ENCODE data around the gene OR2A42. TPM values are rescaled to one million over a fixed set of nuclear protein-coding genes. Genes with fewer than 3 reads are reported as not detected.
"Not testable (repeated sequence)": the region's sequence is repeated elsewhere in the genome, so short reads cannot be mapped to it uniquely, and the experiment has no call there.

OR2A42 gene, protein sequence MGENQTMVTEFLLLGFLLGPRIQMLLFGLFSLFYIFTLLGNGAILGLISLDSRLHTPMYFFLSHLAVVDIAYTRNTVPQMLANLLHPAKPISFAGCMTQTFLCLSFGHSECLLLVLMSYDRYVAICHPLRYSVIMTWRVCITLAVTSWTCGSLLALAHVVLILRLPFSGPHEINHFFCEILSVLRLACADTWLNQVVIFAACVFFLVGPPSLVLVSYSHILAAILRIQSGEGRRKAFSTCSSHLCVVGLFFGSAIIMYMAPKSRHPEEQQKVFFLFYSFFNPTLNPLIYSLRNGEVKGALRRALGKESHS
- polyA plus RNA-seq (2012; ENCODE audit: low read depth, missing spikeins) = 0.10 TPM

DNA sequence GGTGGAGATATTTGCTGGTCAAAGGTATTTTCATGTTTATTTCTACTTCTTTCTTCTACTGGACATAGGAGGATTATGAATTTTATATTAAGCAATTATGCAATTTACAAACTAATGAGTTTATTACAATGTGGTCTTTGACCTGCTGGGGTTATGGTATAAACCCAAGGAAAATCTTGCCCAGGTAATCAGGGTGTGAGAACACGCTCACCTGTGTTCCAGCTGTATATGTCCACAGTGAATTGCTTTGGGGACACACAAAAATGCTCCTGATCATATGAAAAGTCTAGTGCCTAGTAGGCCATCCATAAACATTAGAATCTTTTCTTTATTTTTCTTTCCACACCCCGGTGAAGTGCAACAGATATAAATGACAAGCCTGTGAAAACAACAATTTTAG is at the start of gene OR2A42:
Gene OR2A42 (minus strand): TSS at position 241 of the 400 bp plus-strand sequence. CDS start 6,762 bp downstream, outside the sequence.
- peak; percentile 45 for FAIRE-seq
- not testable (repeated sequence) for DNase-seq (ENCODE audit: insufficient read length, low spot score)

DNA sequence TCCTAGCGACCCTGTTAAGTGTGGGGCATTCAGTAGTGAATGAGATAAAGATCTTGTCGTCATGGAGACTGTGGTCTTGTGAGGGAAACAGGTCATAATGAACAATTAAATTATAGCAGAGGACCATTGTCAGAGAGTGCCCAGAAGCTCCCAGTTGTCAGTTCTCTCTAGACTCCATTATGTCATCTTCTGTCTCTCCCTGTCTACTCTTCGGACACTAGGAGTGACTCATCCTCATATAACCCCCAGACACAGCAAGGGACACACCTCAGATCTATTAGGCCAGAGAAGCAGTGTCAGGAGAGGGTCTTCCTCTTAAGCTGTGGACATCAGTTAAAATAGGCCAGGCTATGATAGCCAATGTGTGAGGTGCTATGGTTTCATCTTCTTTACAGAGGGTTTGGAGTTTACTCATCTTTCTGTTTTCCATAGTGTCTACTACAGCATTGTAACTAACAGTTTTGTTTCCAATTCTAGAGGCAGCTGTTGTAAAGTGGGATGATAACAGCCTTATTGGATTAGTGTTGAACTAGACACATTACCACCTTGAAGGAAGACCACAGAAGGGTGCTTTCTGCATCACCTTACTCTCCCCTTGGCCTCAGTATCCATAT is 47.9 kb upstream of the OR2A42 start:
- DNase-seq (ENCODE audit: insufficient read length, low spot score); FAIRE-seq: not testable (repeated sequence)

DNA sequence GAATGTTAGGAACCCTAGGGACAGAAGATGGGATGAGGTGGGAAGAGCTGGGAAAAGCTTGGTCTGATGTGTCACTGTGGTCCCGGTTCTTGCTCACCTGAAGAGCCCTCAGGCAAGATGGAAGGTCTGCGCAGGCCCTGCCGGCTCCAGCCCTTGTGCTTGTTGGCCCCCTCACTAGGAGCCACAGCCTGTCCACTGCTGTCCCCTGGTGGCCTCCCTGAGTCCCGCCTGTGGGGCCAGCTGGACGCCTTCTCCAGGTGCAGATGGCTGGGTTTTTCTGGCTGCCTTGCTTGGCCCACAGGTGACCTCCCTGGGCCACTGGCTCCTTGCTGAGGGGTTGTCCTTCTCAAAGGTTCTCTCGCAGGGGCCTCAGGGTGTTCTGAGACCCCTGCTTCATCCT is 44.3 kb upstream of the OR2A42 start:
- not testable (repeated sequence) for FAIRE-seq; DNase-seq (ENCODE audit: insufficient read length, low spot score)

DNA sequence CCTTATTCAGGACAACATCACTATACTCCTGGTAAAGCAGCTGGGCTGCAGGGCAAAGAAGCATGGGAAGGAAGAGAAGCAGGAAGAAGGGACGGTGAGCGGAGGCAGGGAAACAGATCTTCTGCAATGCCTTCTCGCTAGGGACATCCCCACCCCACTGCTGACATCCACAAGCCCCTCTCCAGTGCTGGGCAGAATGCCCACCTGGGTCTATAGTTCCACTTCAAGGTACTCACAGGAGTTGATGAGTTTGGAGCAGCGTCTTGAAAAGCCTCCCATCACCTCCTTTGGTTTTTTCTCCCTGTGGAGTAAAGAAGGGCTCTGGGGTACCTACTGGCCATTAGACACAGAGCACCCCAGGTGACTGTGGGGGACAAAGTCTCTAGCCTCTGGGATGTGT is 43.1 kb upstream of the OR2A42 start:
- not testable (repeated sequence) for FAIRE-seq; DNase-seq (ENCODE audit: insufficient read length, low spot score)

DNA sequence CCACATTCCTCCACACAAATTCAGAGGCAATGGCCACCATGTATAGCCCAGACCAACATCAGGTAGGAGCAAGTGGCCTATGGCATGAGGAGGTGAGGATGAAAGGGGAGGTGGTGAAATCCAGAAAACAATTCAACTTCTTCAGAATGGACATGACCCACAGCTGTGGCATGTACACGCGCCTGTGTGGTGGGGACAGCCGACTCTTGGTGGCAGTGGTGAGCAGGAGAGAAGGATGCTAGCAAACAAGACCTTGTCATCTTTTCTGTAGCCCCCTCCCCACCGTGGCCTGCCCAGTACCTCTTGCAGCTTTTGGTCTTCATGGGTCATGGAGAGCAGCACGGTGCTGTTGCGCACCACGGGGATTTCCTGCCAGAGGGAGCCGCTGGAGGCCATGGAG is 42.6 kb upstream of the OR2A42 start:
- FAIRE-seq; DNase-seq (ENCODE audit: insufficient read length, low spot score): not testable (repeated sequence)

DNA sequence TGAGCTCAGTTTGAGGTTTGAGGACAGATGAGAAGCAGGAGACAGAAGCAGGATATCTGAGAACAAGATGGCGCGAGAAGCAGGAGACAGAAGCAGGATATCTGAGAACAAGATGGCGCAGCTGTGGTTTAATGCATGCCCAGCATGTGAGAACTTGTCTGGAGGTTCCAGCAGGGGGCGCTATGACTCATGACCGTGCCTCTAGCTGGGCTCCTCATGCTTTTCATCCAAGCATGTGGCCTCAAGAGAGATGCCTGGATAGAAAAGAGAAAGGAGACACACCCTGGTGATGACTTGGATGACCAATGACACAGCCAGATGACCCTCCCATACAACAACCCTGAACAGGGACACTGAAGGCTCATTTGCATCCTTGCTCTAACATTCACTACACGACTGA is 40.6 kb upstream of the OR2A42 start:
- FAIRE-seq = peak; percentile 92
- DNase-seq (ENCODE audit: insufficient read length, low spot score) = not testable (repeated sequence)

DNA sequence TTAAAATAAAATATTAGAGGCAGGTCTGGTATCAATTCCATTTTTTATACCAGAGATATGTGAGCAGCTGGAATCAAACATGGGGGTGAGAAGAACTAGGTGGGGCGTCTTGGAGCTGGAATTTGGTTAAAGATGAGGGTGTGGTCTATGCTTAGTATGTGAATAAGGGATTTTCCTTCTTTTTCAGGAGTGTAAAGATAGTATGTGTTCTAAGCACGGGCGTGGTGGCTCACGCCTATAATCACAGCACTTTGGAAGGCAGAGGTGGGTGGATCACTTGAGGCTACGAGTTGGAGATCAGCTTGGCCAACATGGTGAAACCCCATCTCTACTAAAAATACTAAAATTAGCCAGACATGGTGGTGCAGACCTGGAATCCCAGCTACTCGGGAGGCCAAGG is 35.9 kb upstream of the OR2A42 start:
- FAIRE-seq; DNase-seq (ENCODE audit: insufficient read length, low spot score): not testable (repeated sequence)

DNA sequence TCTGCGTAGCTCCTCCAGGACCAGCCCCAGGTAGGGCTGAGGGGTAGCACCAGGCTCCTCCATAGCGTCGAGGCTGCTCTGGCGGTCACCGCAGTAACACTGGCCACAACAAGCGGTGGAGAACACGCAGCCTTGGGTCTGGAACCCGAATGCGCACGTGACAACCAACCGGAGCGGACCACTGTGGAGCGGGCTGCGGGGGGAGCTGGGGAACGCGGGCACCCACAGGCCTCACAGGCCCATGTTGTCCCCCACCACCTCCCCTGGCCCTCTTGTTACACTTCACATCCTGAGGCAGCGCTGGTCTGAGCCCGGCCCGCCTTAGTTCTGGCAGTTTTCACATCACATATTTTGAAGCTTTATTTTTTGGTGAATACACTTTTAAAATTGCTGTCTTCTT is 29.8 kb upstream of the OR2A42 start, which contains the start of gene CTAGE8:
Gene CTAGE8 (minus strand): TSS at position 101 of the 400 bp plus-strand sequence. CDS start 38 bp downstream, at position 63.
- not testable (repeated sequence) for DNase-seq (ENCODE audit: insufficient read length, low spot score); FAIRE-seq

DNA sequence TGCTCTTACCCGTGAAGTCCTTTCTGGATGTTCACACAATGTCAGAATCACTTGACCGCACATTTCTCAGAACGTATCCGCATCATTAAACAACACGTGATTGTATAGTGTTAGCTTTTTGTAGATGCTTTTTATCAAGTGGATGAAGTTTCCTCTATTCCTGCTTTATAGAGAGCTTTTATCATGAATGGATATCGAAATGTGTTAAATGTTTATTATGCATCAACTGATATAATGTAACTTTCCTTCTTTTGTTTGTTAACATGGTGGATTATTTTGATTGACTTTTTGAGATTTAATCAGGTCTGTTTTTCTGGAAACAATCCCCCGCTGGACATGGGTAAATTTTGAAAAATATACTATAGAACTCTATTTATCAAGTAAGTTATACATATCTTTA is 25.3 kb upstream of the OR2A42 start, which contains the start of gene OR2A7:
Gene OR2A7 (minus strand): TSS at position 101 of the 400 bp plus-strand sequence. CDS start 5,164 bp downstream, outside the sequence.
- not testable (repeated sequence) for DNase-seq (ENCODE audit: insufficient read length, low spot score); FAIRE-seq

DNA sequence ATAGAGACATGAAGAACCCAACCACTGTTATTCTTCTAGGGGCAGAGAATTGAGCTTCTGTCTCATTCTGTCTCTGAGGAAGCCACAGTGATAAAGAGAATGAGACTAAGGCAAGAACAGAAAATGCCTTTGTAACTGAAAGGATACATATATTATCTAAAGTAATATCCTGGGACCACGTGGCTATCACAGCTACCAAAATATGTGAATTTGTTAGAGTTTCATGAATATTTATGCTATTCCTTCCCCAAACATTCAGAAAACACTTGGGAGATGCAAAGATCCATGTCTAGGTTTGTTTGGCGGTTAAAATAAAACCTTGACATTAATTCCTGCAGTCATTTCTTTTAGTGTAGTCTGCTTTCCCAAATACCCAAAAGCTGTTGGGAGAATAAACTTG is 22.7 kb upstream of the OR2A42 start:
- DNase-seq (ENCODE audit: insufficient read length, low spot score); FAIRE-seq: not testable (repeated sequence)

DNA sequence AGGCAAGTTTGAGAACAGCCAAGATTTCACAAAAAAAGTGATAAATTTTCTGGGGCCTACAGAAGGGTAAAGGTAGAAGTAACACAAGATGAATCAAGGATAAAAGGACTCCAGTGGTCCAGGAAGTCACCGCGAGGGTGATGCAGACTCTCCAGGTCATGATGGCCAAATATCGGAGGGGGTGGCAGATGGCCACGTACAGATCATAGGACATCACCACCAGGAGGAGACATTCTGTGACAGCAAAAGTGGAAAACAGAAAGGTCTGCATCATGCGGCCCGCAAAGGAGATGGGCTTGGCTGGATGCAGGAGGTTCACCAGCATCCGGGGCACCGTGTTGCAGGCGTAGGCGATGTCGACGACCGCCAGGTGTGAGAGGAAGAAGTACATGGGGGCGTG is 19.7 kb upstream of the OR2A42 start:
- not testable (repeated sequence) for DNase-seq (ENCODE audit: insufficient read length, low spot score); FAIRE-seq

DNA sequence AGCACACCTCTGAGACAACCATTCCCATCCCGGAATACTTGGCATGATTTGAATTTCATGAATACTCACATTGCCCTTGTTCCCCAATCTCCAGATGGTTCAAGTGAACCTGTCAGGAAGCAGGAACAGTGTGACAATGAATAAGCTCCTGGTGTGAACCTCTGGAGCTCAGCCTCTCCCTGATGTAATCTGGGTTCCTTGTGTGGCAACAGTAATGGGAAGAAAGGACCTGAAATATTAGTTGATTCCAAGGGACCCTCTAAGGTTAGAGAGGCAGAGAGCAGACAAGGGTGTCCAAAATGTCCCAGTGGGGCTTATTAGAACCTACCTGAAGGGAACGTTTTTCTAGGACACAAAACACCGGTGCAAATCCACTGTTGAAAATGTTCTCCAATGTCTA is 16.7 kb upstream of the OR2A42 start:
- DNase-seq (ENCODE audit: insufficient read length, low spot score) (no peak), FAIRE-seq (no peak)
- no peak for TF ChIP-seq POLR2AphosphoS5 (IDR thresholded peaks at IDR 0.05; ENCODE audit: low read depth, low read length)
- no peak for TF ChIP-seq POU2F2 (IDR thresholded peaks at IDR 0.05; ENCODE audit: low read depth, low read length)
- no peak for TF ChIP-seq SPI1 (IDR thresholded peaks at IDR 0.05; ENCODE audit: low read depth, low read length)

DNA sequence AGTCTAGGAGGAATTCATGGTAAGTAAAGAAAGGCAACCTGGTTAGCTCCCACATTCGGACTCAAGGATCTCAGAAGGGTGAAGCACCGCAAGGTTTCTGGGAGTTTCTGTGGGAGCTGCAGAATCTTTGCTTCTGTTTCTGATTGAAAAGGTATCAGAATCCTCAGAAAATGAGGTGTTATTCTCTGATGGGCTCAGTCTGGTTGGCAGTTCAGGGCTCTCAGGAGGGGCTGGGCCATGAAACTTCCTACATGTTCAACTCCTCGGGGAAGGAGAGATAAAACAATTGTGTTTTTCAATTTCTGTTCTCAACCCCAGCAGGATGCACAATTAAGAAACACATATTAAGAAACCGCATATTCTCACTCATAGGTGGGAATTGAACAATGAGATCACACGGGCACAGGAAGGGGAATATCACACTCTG is 16.1 kb upstream of the OR2A42 start:
- peak; percentile 0 for DNase-seq (ENCODE audit: insufficient read length, low spot score)
- TF ChIP-seq TAF1 (IDR thresholded peaks at IDR 0.05; ENCODE audit: low read depth, low read length) (no peak), POLR2A (IDR thresholded peaks at IDR 0.05; ENCODE audit: low read depth, low read length) (no peak), SPI1 (IDR thresholded peaks at IDR 0.05; ENCODE audit: low read depth, low read length) (no peak), POLR2AphosphoS5 (IDR thresholded peaks at IDR 0.05; ENCODE audit: low read depth, low read length) (no peak), PAX5 (IDR thresholded peaks at IDR 0.05; ENCODE audit: insufficient read depth, low read length, severe bottlenecking) (no peak), POU2F2 (IDR thresholded peaks at IDR 0.05; ENCODE audit: low read depth, low read length) (no peak)
- FAIRE-seq = no peak

DNA sequence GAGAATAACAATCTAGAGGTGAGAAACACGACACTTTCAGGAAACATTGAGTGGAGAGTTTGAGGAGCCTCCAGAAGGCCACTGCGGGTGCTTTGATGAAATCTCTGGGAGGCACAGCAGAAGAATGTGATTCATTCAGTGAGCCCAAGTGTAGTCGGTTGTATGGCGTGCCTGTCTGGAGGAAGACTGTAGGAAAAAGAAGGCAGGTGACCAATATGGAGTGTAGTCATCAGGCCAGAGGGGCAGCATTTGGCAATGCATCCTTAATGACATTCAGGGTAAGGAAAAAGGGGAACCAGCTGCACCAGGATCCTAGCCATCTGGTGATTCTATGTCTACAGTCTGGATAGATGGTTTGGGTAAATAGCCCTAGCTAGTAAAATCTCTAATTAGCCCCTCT is 12.9 kb upstream of the OR2A42 start:
- not testable (repeated sequence) for DNase-seq (ENCODE audit: insufficient read length, low spot score)
- peak; percentile 50 for FAIRE-seq

DNA sequence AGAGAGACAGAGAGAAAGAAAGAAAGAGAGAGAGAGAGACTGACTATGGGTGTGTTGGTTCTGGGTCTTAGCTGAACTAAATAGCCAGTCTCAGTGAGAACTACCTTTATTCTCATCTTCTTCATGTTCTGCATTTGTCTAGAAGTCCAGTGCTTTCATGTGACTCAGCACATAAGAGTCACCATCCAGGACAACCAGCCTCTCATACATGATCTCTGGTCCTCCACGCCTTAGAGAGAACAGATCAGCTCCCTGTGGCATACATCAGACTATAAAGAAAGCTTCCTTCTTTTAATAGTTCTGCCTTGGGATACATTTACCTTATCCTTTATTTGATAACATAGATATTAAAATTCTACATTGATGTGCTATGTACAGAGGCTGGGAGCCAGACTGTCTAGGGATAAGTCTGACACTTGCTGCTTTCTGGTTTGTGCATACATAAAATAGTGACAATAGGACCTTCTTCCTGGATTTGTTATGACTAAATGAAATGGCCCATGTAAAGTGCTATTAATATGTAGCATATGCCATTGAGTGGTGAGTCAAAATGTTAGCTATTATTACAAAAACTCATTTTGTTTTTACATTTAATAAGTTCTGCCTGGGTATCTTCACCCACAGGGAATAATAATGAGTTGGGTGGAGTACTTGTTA is 8.4 kb upstream of the OR2A42 start:
- not testable (repeated sequence) for DNase-seq (ENCODE audit: insufficient read length, low spot score); FAIRE-seq

DNA sequence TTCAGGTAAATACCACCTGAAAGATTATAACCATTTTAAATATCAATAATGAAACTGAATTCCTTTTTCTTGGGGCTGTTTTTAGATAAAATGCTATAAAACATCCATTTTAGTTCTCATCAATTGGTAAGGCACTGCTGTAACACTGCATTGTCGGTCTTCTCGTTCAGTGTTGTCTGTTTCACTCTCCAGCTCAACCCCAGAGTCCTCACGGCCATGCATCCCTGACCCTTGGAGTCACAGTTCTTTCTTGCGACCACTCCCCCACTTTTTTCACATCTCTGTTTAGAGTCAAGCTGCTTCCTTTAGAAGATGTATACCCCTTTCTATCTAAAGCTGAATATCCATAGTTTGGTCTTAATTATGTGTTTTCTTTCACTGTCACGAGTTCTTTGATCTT is 7.6 kb upstream of the OR2A42 start:
- not testable (repeated sequence) for FAIRE-seq; DNase-seq (ENCODE audit: insufficient read length, low spot score)

DNA sequence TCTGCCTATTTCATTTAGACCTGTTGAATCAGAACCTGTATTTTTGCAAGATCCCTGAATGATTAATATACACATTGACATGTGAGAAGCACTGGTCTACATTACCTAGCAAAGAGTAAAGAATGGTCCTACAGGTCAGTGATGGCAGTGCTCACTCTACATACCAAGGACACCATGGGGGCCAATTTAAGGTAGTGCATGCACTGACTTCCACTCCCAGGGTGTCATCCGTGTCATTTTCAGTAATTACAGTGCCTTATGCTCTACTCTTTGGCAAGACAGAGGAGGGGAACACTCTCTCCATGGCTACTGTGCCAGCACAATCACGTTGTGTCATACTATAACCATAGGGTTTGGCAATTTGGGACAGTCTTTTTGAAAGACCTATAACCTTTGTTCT is 6.0 kb upstream of the OR2A42 start:
- DNase-seq (ENCODE audit: insufficient read length, low spot score) = not testable (repeated sequence)
- FAIRE-seq = peak; percentile 84

DNA sequence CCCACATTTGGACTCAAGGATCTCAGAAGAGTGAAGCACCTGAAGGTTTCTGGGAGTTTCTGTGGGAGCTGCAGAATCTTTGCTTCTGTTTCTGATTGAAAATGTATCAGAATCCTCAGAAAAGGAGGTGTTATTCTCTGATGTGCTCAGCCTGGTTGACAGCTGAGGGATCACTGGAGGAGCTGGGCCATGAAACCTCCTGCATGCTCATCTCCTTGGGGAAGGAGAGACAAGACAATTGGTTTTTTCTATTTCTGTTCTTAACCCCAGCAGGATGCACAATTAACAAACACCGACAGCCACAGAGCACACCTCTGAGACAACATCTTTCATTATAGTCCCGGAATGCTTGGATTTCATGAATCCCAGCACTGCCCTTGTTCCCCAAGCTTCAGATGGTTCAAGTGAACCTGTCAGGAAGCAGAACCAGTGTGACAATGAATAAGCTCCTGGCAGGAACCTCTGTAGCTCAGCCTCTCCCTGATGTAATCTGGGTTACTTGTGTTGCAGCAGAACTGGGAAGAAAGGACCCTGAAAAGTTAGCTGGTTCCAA is 799 bp downstream of the OR2A42 start:
- not testable (repeated sequence) for DNase-seq (ENCODE audit: insufficient read length, low spot score)
- FAIRE-seq = peak; percentile 51
